Heart left ventricle (tissue), 13 donors: ENCODE data around the gene FLNB.

Experiments
- POLR2A ChIP-seq, 2 donors: fragments of 450-650 bp; IDR thresholded peaks; one replicate each; pipeline ENCODE4 v1.6.1; 2017; ENCODE audit warnings: antibody characterized with exemption in 2 of 2, mild to moderate bottlenecking in 2 of 2, moderate library complexity in 2 of 2
- TF ChIP-seq, protein P1 (sequence below), 12 donors: fragments of 200-600 bp; sonication (generic) in 4 of 12; IDR thresholded peaks; one replicate each; pipeline versions ENCODE4 v1.5.0 to v1.8.0; 2018 to 2022; ENCODE audit warnings: antibody characterized with exemption in 12 of 12, mild to moderate bottlenecking in 5 of 12
- donor health status: ischemic (EF 13 %, LVEDD 7.1; RV severe dilation, severe dysfunction).
- donor health status: DM: no; HTN: yes; CAD: no.
- donor health status: DM: no; HTN: no; CAD: no.
- donor health status: ischemic (EF 25% LVEDD 6.9; RV normal size, moderate dysfunction).
- donor health status: ischemic (EF 25% LVEDD 5.7; RV mildly dilated, moderate dysfunction).
- donor health status: ischemic (EF 35%, LVEDD 5.7; RV mildly dilated, moderate dysfunction).
- donor health status: nonischemic (EF 11% LVEDD 7.7; RV severe dilation, severe dysfunction).
- donor health status: DM: yes; HTN: yes; CAD: no.
- donor health status: PGD.
- donor health status: ischemic (EF 29% LVEDD 5.4; RV normal size, mild dysfunction).
- donor health status: nonischemic (EF 23%, LVEDD 6.1; RV moderate dilation, normal function).

DNA sequence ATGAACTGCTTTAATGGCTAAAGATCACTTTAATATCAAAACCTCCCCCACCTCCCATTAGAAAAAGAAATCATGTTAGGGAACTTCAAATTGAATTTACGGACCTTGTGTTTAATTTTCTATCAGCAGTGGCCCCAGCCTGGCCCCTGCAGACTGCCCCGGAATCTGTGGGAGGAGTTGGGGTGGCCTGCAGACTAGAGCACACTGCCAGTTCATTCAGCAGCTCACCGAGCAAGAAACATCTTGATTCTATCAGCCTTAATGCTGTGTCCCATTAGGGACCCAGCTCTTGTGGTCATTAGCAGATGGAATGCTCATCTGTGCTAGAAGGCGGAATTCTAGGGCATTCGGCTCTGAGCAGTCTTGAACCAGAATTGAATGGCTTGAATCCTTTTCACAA is 54.2 kb downstream of the FLNB start:
- TF ChIP-seq, protein P1, sequence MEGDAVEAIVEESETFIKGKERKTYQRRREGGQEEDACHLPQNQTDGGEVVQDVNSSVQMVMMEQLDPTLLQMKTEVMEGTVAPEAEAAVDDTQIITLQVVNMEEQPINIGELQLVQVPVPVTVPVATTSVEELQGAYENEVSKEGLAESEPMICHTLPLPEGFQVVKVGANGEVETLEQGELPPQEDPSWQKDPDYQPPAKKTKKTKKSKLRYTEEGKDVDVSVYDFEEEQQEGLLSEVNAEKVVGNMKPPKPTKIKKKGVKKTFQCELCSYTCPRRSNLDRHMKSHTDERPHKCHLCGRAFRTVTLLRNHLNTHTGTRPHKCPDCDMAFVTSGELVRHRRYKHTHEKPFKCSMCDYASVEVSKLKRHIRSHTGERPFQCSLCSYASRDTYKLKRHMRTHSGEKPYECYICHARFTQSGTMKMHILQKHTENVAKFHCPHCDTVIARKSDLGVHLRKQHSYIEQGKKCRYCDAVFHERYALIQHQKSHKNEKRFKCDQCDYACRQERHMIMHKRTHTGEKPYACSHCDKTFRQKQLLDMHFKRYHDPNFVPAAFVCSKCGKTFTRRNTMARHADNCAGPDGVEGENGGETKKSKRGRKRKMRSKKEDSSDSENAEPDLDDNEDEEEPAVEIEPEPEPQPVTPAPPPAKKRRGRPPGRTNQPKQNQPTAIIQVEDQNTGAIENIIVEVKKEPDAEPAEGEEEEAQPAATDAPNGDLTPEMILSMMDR (IDR thresholded peaks at IDR 0.05) = no peak
- TF ChIP-seq POLR2A (IDR thresholded peaks at IDR 0.05) = no peak
